HEK293T (cell line): ENCODE measurements around the gene APBB2.

Source experiments
- BHLHE40 ChIP-seq: fragments of 450-650 bp; IDR thresholded peaks from 2 replicates; pipeline ENCODE4 v1.6.1; 2016; ENCODE audit warnings: mild to moderate bottlenecking, moderate library complexity, borderline replicate concordance
- ELF4 ChIP-seq: fragments of 450-650 bp; IDR thresholded peaks from 2 replicates; pipeline ENCODE4 v1.6.1; 2017; ENCODE audit warnings: antibody characterized with exemption
- FOXK2 ChIP-seq: fragments of 450-650 bp; IDR thresholded peaks from 2 replicates; pipeline ENCODE4 v1.6.1; 2016; ENCODE audit warnings: mild to moderate bottlenecking
- FOXM1 ChIP-seq: fragments of 450-650 bp; IDR thresholded peaks from 2 replicates; pipeline ENCODE4 v1.6.1; 2017; ENCODE audit warnings: mild to moderate bottlenecking, borderline replicate concordance
- HDGF ChIP-seq: fragments of 450-650 bp; IDR thresholded peaks from 2 replicates; pipeline ENCODE4 v1.6.1; 2017; ENCODE audit warnings: antibody characterized with exemption, borderline replicate concordance
- NFRKB ChIP-seq: fragments of 450-650 bp; IDR thresholded peaks from 2 replicates; pipeline ENCODE4 v1.6.1; 2016; ENCODE audit warnings: mild to moderate bottlenecking, moderate library complexity
- PKNOX1 ChIP-seq: fragments of 450-650 bp; IDR thresholded peaks from 2 replicates; pipeline ENCODE4 v1.6.1; 2016
- SP1 ChIP-seq: fragments of 450-650 bp; IDR thresholded peaks from 2 replicates; pipeline ENCODE4 v1.6.1; 2017
- SUZ12 ChIP-seq: fragments of 450-650 bp; IDR thresholded peaks from 2 replicates; pipeline ENCODE4 v1.6.1; 2016; ENCODE audit warnings: mild to moderate bottlenecking
- TARDBP ChIP-seq: fragments of 450-650 bp; IDR thresholded peaks from 2 replicates; pipeline ENCODE4 v1.6.1; 2016
- ZNF384 ChIP-seq: fragments of 450-650 bp; IDR thresholded peaks from 2 replicates; pipeline ENCODE4 v1.6.1; 2016

- no peak for TF ChIP-seq SP1
- no peak for TF ChIP-seq BHLHE40
- TF ChIP-seq NFRKB: no peak
- no peak for TF ChIP-seq PKNOX1
- no peak for TF ChIP-seq HDGF
- TF ChIP-seq SUZ12: no peak
- no peak for TF ChIP-seq FOXK2
- TF ChIP-seq TARDBP: no peak
- no peak for TF ChIP-seq FOXM1
- no peak for TF ChIP-seq ELF4
- no peak for TF ChIP-seq ZNF384
Observed at GRCh38 chr4:40785727-40786126, 428.6 kb downstream of the APBB2 start.
